Parathyroid adenoma (tissue), 2 donors: ENCODE measurements around the gene BAIAP3.

Experiments used
- H2AFZ ChIP-seq: fragments of 300-600 bp; sonication (generic); one replicate; pipeline ENCODE4 v1.7.0; 2017; ENCODE audit warnings: antibody characterized with exemption, mild to moderate bottlenecking
- H3K27ac ChIP-seq: fragments of 300-600 bp; sonication (generic); one replicate; pipeline ENCODE4 v1.7.0; 2017
- H3K27me3 ChIP-seq: fragments of 300-600 bp; sonication (generic); one replicate; pipeline ENCODE4 v1.7.0; 2017; ENCODE audit warnings: low read length; ENCODE audit not compliant: control insufficient read depth, insufficient read depth
- H3K36me3 ChIP-seq: fragments of 300-600 bp; sonication (generic); one replicate; pipeline ENCODE4 v1.7.0; 2017; ENCODE audit warnings: low read length; ENCODE audit not compliant: control insufficient read depth, insufficient read depth
- H3K4me1 ChIP-seq: fragments of 300-600 bp; sonication (generic); one replicate; pipeline ENCODE4 v1.7.0; 2017; ENCODE audit warnings: control low read depth
- H3K4me2 ChIP-seq: fragments of 300-600 bp; sonication (generic); one replicate; pipeline ENCODE4 v1.7.0; 2017; ENCODE audit warnings: low read length
- H3K4me3 ChIP-seq: fragments of 300-600 bp; sonication (generic); one replicate; pipeline ENCODE4 v1.7.0; 2017; ENCODE audit warnings: low read depth, low read length
- H3K79me2 ChIP-seq: fragments of 300-600 bp; sonication (generic); one replicate; pipeline ENCODE4 v1.7.0; 2017; ENCODE audit warnings: control low read depth
- H3K9ac ChIP-seq: fragments of 300-600 bp; sonication (generic); one replicate; pipeline ENCODE4 v1.7.0; 2017; ENCODE audit warnings: mild to moderate bottlenecking
- H3K9me3 ChIP-seq: fragments of 300-600 bp; sonication (generic); one replicate; pipeline ENCODE4 v1.7.0; 2017; ENCODE audit warnings: low read length; ENCODE audit not compliant: control insufficient read depth
- TF ChIP-seq, protein P1 (sequence below): fragments of 300-600 bp; sonication (generic); IDR thresholded peaks from one replicate; pipeline ENCODE4 v1.7.0; 2017; ENCODE audit warnings: antibody characterized with exemption, mild to moderate bottlenecking
- donor health status: primary hyperparathyroidism.

Gene BAIAP3

DNA sequence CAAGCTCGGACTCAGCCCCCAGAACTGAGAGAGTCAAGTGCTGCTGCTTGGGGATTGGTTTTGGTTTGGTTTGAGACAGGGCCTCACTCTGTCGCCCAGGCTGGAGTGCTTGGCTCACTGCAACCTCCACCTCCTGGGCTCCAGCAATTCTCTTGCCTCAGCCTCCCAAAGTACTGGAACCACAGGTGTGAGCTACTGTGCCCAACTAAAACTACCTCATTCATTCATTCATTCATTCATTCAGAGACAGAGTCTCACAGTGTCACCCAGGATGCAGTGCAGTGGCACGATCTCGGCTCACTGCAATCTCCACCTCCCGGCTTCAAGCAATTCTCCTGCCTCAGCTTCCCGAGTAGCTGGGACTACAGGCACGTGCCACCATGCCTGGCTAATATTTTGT lies 56.3 kb downstream of the BAIAP3 start:
- no peak overlapping the region for H3K27ac ChIP-seq
- no peaks in the 10 kb centered on the region for H3K9me3 ChIP-seq
- H3K9ac ChIP-seq, result no peak overlapping the region
- no peaks in the 10 kb centered on the region for H3K4me1 ChIP-seq
- TF ChIP-seq, protein P1, sequence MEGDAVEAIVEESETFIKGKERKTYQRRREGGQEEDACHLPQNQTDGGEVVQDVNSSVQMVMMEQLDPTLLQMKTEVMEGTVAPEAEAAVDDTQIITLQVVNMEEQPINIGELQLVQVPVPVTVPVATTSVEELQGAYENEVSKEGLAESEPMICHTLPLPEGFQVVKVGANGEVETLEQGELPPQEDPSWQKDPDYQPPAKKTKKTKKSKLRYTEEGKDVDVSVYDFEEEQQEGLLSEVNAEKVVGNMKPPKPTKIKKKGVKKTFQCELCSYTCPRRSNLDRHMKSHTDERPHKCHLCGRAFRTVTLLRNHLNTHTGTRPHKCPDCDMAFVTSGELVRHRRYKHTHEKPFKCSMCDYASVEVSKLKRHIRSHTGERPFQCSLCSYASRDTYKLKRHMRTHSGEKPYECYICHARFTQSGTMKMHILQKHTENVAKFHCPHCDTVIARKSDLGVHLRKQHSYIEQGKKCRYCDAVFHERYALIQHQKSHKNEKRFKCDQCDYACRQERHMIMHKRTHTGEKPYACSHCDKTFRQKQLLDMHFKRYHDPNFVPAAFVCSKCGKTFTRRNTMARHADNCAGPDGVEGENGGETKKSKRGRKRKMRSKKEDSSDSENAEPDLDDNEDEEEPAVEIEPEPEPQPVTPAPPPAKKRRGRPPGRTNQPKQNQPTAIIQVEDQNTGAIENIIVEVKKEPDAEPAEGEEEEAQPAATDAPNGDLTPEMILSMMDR, result no peak
- H3K4me3 ChIP-seq, result no peak overlapping the region
- H2AFZ ChIP-seq, result no peak overlapping the region
- H3K36me3 ChIP-seq, result no peaks in the 10 kb centered on the region
- H3K27me3 ChIP-seq, result no peaks in the 10 kb centered on the region
- H3K79me2 ChIP-seq, result peaks cover 2% of the 10 kb centered on the region
- H3K4me2 ChIP-seq, result no peak overlapping the region

DNA sequence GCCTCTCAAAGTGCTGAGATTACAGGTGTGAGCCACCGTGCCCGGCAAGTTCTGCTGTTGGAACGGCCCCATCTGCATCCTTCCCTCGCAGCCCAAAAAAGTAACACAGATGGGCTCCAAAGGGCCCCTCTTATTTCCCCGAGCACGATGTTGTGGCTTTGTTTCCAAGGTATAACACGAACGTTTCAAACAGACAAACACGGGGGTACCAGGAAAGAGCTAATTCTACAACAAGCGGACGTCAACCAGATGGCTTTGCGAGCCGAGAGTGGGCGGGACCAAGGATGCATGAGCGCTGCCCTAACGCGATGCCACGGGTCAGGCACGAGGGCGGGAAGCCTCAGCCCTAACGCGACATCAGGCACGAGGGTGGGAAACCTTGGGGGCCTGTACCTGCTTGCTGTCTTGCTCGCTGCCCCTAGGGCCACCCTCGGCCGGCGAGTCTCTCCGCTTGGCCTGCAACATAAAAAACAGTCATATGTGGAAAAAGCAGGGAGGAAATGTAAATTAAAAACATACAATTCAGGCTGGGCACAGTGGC lies 56.9 kb downstream of the BAIAP3 start:
- TF ChIP-seq, protein P1, result no peak
- Histone ChIP-seq H3K27ac (no peak overlapping the region), H3K4me2 (no peak overlapping the region), H3K36me3 (no peaks in the 10 kb centered on the region), H3K4me1 (no peaks in the 10 kb centered on the region), H3K9ac (no peak overlapping the region), H3K27me3 (no peaks in the 10 kb centered on the region), H3K9me3 (no peaks in the 10 kb centered on the region), H3K79me2 (peaks cover 2% of the 10 kb centered on the region), H3K4me3 (no peak overlapping the region), H2AFZ (no peak overlapping the region)

DNA sequence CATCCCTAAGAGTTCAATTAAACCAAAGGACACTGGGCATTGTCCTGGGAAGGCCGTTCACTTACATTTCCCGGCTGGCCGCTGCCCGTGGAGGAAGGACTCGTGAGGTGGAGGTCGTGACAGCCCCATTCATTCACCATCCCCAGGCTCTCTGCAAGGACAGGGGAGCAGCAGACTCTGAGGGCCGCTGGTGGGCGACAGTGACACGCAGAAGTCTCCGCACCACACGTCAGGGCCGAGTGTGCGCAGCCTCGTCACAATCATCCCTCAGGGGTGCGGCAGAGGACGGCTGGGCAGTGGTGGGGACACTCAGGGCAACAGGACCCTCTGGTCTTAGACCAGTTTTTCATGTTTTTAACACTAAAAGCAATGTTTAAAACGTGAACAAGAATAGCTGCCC lies 59.4 kb downstream of the BAIAP3 start:
- Histone ChIP-seq H3K79me2 (peaks cover 4% of the 10 kb centered on the region), H3K4me2 (no peak overlapping the region), H2AFZ (no peak overlapping the region), H3K9ac (no peak overlapping the region), H3K27ac (no peak overlapping the region), H3K4me3 (no peak overlapping the region), H3K36me3 (no peaks in the 10 kb centered on the region), H3K27me3 (no peaks in the 10 kb centered on the region), H3K4me1 (no peaks in the 10 kb centered on the region), H3K9me3 (no peaks in the 10 kb centered on the region)
- TF ChIP-seq, protein P1, result no peak

DNA sequence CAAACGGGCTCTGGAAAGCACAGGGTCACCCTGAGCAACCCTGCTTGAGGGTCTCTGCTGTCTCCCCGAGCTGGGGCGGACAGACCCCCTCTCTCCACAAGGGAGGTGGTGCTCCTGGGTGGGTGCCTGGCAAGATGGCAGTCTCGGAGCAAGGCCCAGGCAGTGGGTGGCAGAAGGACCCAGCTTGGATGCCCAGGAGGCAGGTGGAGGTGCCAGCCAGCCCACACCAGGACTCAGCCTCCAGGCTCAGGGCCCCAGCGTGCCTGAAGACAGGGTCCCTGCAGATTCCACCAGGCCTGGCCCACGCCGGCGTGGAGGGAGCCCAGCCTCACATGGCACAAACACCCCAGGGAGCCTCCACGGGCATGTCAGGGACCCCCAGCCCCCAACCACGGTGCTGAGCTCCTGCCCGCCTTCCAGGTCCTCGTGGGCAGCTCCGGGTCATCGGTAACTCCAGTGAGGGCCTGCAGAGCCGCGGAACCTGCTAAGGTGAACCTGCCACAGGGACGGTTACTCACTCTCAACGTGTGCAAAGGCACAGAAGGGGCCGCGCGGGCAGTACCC lies 60.2 kb downstream of the BAIAP3 start:
- Histone ChIP-seq H3K27me3 (no peaks in the 10 kb centered on the region), H3K79me2 (peaks cover 7% of the 10 kb centered on the region), H3K9me3 (no peaks in the 10 kb centered on the region), H3K4me3 (no peak overlapping the region), H3K27ac (no peak overlapping the region), H3K36me3 (no peaks in the 10 kb centered on the region), H2AFZ (no peak overlapping the region), H3K4me1 (no peaks in the 10 kb centered on the region), H3K4me2 (no peak overlapping the region), H3K9ac (no peak overlapping the region)
- TF ChIP-seq, protein P1, result no peak

DNA sequence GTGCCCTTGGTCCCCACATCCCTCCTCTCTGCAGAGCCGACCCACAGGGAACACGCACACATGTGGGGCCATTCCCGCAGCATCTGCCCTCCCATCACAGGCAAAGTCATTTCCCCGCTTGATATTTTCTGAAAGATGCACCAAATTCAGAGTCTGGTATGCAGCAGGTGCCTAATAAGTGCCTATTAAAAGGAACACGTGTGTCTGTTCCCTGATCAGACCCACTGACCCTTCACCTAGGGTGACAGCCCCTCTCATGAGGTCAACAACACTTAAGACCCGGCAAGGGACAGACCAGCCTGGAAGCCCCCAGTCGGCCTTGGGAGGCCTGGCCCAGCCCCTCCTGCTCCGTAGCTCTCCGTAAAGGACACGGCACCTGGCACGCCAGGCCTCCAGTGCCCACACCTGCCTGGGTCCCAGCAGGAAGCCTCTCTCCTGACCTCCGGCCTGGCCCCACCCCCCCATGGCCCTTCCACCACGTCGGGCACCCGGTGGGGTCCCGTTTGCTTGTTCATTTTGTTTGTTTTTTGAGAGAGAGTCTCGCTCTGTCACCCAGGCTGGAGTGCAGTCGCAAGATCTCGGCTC lies 61.0 kb downstream of the BAIAP3 start:
- Histone ChIP-seq H3K4me2 (no peak overlapping the region), H3K27me3 (no peaks in the 10 kb centered on the region), H3K36me3 (no peaks in the 10 kb centered on the region), H2AFZ (no peak overlapping the region), H3K27ac (no peak overlapping the region), H3K4me3 (no peak overlapping the region), H3K9me3 (no peaks in the 10 kb centered on the region), H3K4me1 (no peaks in the 10 kb centered on the region), H3K79me2 (peaks cover 7% of the 10 kb centered on the region), H3K9ac (no peak overlapping the region)
- TF ChIP-seq, protein P1, result no peak
